KBM-7 (cell line): ENCODE data around the gene PCDHGB7.
"Not testable (repeated sequence)": the region's sequence is repeated elsewhere in the genome, so short reads cannot be mapped to it uniquely, and the experiment has no call there.

Experiments
- DNase-seq: peaks from one replicate; pipeline ENCODE4 v3.0.0-alpha.2; 2015
- in situ Hi-C: fragments of 300-500 bp; cut with MboI; formaldehyde crosslinking; loops from 2 replicates; pipeline ENCODE4 v1.14.3; 2020; ENCODE audit warnings: low sequenced_read_pairs, low pct_unique_long_range_greater_than_20kb, mixed read lengths

PCDHGB7 gene

GRCh38 chr5:141417494-141418172 lies at the start of gene PCDHGB7:
TSS of gene PCDHGB7 (plus strand) at chr5:141417677. CDS start at chr5:141417860, 183 bp downstream.
- DNase-seq, result peak; percentile 13
- in situ Hi-C loops, result not testable (repeated sequence)

DNA sequence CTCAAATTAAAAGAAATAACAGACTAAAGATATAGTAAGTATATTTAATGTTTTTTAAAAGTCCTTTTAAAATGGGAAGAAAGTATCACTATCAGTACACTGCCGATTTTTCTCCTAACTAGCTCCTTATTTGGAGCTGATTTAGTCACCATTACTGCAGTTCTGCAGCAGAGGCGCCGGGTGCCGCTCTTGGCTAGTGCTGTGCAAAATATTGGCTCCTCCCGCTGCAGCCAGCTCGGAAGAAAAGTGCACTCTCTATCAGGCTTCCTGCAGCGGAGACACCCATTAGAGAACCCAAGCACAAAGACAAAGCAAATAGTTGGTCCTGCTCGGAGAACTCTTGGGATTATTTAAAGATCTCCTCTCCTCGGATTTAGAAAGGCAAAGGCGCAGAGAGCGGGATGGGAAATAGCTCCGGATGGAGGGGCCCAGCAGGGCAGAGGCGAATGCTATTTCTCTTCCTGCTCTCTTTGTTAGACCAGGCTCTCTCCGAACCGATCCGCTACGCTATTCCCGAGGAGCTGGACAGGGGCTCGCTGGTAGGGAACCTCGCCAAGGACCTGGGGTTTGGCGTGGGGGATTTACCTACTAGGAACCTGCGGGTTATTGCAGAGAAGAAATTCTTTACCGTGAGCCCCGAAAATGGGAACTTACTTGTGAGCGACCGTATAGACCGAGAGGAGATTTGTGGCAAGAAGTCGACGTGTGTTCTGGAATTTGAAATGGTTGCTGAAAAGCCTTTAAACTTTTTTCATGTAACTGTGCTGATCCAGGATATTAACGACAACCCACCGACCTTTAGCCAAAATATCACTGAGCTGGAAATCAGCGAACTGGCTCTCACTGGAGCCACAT lies 47.3 kb upstream of the PCDHGB7 start, which contains the start of gene PCDHGB3:
Gene PCDHGB3 (plus strand): TSS at position 249 of the 855 bp plus-strand sequence. CDS start 153 bp downstream, at position 402.
- no peak for DNase-seq
- in situ Hi-C loops, result loop anchor here (25.0 kb wide), 1 partner anchor 192 kb away; no protein-coding TSS in a partner anchor

GRCh38 chr5:141371572-141372475 lies 45.7 kb upstream of the PCDHGB7 start:
- no peak for DNase-seq
- in situ Hi-C loops, result loop anchor here (25.0 kb wide), 1 partner anchor 190 kb away; no protein-coding TSS in a partner anchor

- in situ Hi-C loops, result loop anchor here (25.0 kb wide), 1 partner anchor 189 kb away; no protein-coding TSS in a partner anchor
- no peak for DNase-seq
These were observed 43.7 kb upstream of the PCDHGB7 start, which contains the start of gene PCDHGA6 for GRCh38 chr5:141373673-141374317. TSS of gene PCDHGA6 (plus strand) at chr5:141373891. CDS start at chr5:141374084, 193 bp downstream.

GRCh38 chr5:141374627-141375026 lies 42.9 kb upstream of the PCDHGB7 start:
- DNase-seq, result no peak
- in situ Hi-C loops, result loop anchor here (25.0 kb wide), 1 partner anchor 188 kb away; no protein-coding TSS in a partner anchor

DNA sequence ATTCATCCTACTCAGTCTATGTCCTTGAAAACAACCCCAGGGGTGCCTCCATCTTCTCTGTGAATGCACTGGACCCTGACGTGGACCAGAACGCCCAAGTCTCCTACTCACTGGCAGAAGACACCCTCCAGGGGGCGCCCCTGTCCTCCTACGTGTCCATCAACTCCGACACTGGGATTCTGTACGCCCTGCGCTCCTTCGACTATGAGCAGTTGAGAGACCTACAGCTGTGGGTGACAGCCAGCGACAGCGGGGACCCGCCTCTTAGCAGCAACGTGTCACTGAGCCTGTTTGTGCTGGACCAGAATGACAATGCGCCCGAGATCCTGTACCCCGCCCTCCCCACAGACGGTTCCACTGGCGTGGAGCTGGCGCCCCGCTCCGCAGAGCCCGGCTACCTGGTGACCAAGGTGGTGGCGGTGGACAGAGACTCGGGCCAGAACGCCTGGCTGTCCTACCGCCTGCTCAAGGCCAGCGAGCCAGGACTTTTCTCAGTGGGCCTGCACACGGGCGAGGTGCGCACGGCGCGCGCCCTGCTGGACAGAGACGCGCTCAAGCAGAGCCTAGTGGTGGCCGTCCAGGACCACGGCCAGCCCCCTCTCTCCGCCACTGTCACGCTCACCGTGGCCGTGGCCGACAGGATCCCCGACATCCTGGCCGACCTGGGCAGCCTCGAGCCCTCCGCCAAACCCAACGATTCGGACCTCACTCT lies 41.9 kb upstream of the PCDHGB7 start:
- DNase-seq, in situ Hi-C loops: not testable (repeated sequence)

DNA sequence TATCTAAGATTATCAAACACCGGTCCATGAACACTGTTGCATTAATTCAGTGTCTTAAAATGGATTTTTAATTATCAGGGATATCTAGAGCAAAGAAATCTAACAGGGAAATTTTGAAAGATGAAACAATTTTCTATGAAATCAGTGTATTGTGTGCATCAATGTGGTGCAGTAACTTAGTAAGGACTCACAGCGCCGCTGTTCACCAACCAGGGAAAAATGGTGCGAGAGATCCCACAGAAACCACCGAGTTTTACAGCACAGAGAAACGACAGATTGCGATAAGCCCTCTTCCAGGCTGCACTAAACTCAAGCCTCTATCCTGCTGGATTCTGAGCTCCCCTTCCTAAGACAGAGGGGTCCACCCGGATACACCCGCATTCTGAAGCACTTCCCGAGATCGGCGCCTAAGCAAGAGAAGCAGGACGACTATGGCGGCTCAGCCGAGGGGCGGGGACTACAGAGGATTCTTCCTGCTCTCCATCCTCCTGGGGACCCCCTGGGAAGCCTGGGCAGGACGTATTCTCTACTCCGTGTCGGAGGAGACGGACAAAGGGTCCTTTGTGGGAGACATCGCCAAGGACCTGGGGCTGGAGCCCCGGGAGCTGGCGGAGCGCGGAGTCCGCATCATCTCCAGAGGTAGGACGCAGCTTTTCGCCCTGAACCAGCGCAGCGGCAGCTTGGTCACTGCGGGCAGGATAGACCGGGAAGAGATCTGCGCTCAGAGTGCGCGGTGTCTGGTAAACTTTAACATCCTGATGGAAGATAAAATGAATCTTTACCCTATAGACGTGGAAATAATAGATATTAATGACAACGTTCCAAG lies 34.8 kb upstream of the PCDHGB7 start, which contains the start of gene PCDHGA7:
Gene PCDHGA7 (plus strand): TSS at position 274 of the 826 bp plus-strand sequence. CDS start 158 bp downstream, at position 432.
- no peak for DNase-seq
- in situ Hi-C loops, result no loop called here

DNA sequence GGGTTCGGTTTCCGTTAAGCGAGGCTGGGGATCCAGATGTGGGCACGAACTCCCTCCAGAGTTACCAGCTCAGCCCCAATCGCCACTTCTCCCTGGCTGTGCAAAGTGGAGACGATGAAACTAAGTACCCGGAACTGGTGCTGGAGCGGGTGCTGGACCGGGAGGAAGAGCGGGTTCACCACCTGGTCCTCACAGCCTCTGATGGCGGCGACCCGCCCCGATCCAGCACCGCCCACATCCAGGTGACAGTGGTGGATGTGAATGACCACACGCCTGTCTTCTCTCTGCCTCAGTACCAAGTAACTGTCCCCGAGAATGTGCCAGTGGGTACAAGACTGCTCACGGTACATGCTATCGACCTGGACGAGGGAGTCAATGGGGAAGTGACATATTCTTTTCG lies 34.1 kb upstream of the PCDHGB7 start:
- in situ Hi-C loops, result no loop called here

DNA sequence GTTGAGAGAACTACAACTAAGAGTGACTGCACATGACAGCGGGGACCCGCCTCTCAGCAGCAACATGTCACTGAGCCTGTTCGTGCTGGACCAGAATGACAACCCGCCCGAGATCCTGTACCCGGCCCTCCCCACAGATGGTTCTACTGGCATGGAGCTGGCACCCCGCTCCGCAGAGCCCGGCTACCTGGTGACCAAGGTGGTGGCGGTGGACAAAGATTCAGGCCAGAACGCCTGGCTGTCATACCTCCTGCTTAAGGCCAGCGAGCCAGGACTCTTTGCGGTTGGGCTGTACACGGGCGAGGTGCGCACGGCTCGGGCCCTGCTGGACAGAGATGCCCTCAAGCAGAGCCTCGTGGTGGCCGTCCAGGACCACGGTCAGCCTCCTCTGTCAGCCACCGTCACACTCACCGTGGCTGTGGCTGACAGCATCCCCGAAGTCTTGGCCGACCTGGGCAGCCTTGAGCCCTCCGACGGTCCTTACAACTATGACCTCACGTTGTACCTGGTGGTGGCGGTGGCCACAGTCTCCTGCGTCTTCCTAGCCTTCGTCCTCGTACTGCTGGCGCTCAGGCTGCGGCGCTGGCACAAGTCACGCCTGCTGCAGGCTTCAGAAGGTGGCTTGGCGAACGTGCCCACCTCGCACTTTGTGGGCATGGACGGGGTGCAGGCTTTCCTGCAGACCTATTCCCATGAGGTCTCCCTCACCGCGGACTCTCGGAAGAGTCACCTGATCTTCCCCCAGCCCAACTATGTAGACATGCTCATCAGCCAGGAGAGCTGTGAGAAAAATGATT lies 32.8 kb upstream of the PCDHGB7 start:
- in situ Hi-C loops, result no loop called here
- no peak for DNase-seq

More for the DNA sequence above, 34.1 kb upstream of the PCDHGB7 start:
- DNase-seq, result no peak

- DNase-seq, result not testable (repeated sequence)
These were observed 29.7 kb upstream of the PCDHGB7 start, which contains the start of gene PCDHGB4 for GRCh38 chr5:141387557-141388311. TSS of gene PCDHGB4 (plus strand) at chr5:141387698. CDS start at chr5:141387885, 187 bp downstream.

DNA sequence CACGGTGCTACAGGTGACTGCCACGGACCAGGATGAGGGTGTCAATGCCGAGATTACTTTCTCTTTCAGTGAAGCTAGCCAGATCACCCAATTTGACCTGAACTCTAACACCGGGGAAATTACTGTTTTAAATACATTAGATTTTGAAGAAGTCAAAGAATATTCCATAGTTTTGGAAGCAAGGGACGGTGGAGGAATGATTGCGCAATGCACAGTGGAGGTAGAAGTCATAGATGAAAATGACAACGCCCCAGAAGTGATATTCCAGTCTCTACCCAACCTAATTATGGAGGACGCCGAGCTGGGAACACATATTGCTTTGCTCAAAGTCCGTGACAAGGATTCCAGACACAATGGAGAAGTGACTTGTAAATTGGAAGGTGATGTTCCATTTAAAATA lies 28.8 kb upstream of the PCDHGB7 start:
- in situ Hi-C loops, result no loop called here
- DNase-seq, result no peak

More at GRCh38 chr5:141387557-141388311, 29.7 kb upstream of the PCDHGB7 start, which contains the start of gene PCDHGB4:
- in situ Hi-C loops, result not testable (repeated sequence)

- in situ Hi-C loops, result no loop called here
- DNase-seq, result no peak
These were observed 28.1 kb upstream of the PCDHGB7 start for GRCh38 chr5:141389153-141390042.

GRCh38 chr5:141392429-141393198 lies 24.9 kb upstream of the PCDHGB7 start, which contains the start of gene PCDHGA8:
TSS of gene PCDHGA8 (plus strand) at chr5:141392633. CDS start at chr5:141392814, 181 bp downstream.
- no peak for DNase-seq
- in situ Hi-C loops, result no loop called here
